Activated CD4-positive, alpha-beta T cell treated with anti-CD3 and anti-CD28 coated beads, Interleukin-2, amount 10 ng/mL, durations not matched to agents 7 days and 5 days (primary cell): Measurements from ENCODE around the gene SCGB1D2. TPM values are rescaled to one million over a fixed set of nuclear protein-coding genes. Genes with fewer than 3 reads are reported as not detected.

Source experiments
- CTCF ChIA-PET: fragments of 350-600 bp; sonication (Branson Sonifier 250); formaldehyde crosslinking; loops from one replicate; lab custom pipeline; 2021; ENCODE audit warnings: antibody characterized with exemption; lab: Charles Lee
- POLR2A ChIA-PET: fragments of 350-600 bp; sonication (Branson Sonifier 250); formaldehyde crosslinking; loops from one replicate; lab custom pipeline; 2021; ENCODE audit warnings: antibody characterized with exemption; lab: Charles Lee
- DNase-seq: peaks from one replicate; pipeline ENCODE4 v3.0.0-alpha.2; 2020
- H3K27ac Mint-ChIP-seq: one replicate; pipeline ENCODE4 v1.8.0; 2021; ENCODE audit warnings: mild to moderate bottlenecking, moderate library complexity, mixed read lengths
- H3K27me3 Mint-ChIP-seq: one replicate; pipeline ENCODE4 v1.8.0; 2021; ENCODE audit warnings: mixed read lengths
- H3K36me3 Mint-ChIP-seq: one replicate; pipeline ENCODE4 v1.8.0; 2021; ENCODE audit warnings: low read depth, mixed read lengths
- H3K4me1 Mint-ChIP-seq: one replicate; pipeline ENCODE4 v1.8.0; 2021; ENCODE audit warnings: mixed read lengths
- H3K4me3 Mint-ChIP-seq: one replicate; pipeline ENCODE4 v1.8.0; 2021; ENCODE audit warnings: mild to moderate bottlenecking, moderate library complexity, mixed read lengths
- H3K9me3 Mint-ChIP-seq: one replicate; pipeline ENCODE4 v1.8.0; 2021; ENCODE audit warnings: mixed read lengths
- total RNA-seq, 2 experiments: library from RNA; stranded (reverse); gene quantifications; one replicate each; pipeline ENCODE4 v1.2.3, GENCODE V29; 2021

The SCGB1D2 gene
- total RNA-seq, 2 experiments from 2014 or later: not detected

DNA sequence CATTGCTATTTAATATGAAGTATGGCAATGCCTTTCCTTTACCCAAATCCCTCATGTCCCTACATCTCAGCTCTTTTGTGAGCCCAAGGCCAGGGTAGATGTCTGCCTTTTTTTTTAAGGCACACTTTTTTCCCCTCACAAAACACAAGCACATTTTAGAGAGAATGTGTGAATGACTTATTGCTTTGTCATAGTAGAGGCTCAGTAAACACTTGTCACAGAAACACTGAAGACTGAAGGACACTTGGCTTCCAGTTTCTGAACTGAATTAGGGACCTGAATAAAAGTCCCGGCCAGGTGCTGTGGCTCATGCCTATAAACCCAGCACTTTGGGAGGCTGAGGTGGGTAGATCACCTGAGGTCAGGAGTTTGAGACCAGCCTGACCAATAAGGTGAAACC, 25.0 kb downstream of the SCGB1D2 start:
- Mint-ChIP-seq H3K27me3 (peaks cover 8% of the 10 kb centered on the region), H3K4me1 (peaks cover 1% of the 10 kb centered on the region), H3K27ac (no peak overlapping the region), H3K4me3 (no peak overlapping the region), H3K9me3 (no peaks in the 10 kb centered on the region), H3K36me3 (no peaks in the 10 kb centered on the region)
- no peak for DNase-seq
- ChIA-PET POLR2A (no interaction called here), CTCF (no interaction called here)

DNA sequence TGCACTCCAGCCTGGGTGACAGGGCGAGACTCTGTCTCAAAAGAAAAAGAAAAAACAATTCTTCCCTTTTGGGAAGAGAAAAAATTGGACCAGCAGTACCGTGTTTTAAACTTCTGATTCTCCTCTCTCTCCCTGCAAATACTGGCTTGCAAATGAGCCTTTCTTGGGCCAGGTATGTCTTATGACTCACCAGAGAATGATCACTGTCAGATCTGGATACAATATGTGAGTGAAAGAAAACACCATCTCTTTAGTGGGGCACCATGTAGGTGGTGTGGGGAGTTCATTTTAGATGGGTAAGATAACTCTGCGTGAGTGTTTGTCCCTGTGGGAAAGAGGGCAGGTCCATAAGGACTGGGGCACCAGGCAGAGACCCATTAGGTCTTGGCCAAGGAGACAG, 25.5 kb downstream of the SCGB1D2 start:
- peaks cover 13% of the 10 kb centered on the region for H3K27me3 Mint-ChIP-seq
- no peaks in the 10 kb centered on the region for H3K36me3 Mint-ChIP-seq
- DNase-seq: no peak
- H3K4me3 Mint-ChIP-seq: no peak overlapping the region
- POLR2A ChIA-PET: no interaction called here
- H3K4me1 Mint-ChIP-seq: peaks cover 1% of the 10 kb centered on the region
- CTCF ChIA-PET: no interaction called here
- H3K9me3 Mint-ChIP-seq: no peaks in the 10 kb centered on the region
- H3K27ac Mint-ChIP-seq: no peak overlapping the region

- H3K36me3 Mint-ChIP-seq: no peaks in the 10 kb centered on the region
- no peak within 1 kb of the TSS for H3K27ac Mint-ChIP-seq
- ChIA-PET POLR2A (no interaction called here), CTCF (no interaction called here)
- DNase-seq: no peak
- peaks cover 13% of the 10 kb centered on the region for H3K27me3 Mint-ChIP-seq
- H3K4me1 Mint-ChIP-seq: no peaks in the 10 kb centered on the region
- H3K4me3 Mint-ChIP-seq: no peak within 1 kb of the TSS
- no peaks in the 10 kb centered on the region for H3K9me3 Mint-ChIP-seq
These were observed 27.7 kb downstream of the SCGB1D2 start, which contains the start of gene SCGB2A2 for GRCh38 chr11:62269654-62270278. Gene SCGB2A2 (plus strand): TSS chr11:62270158. CDS start chr11:62270217, 59 bp downstream.

- CTCF ChIA-PET: no interaction called here
- no peaks in the 10 kb centered on the region for H3K4me1 Mint-ChIP-seq
- no peaks in the 10 kb centered on the region for H3K9me3 Mint-ChIP-seq
- POLR2A ChIA-PET: no interaction called here
- no peak overlapping the region for H3K27ac Mint-ChIP-seq
- DNase-seq: no peak
- no peak overlapping the region for H3K4me3 Mint-ChIP-seq
- H3K27me3 Mint-ChIP-seq: peaks cover 13% of the 10 kb centered on the region
- no peaks in the 10 kb centered on the region for H3K36me3 Mint-ChIP-seq
These were observed 31.2 kb downstream of the SCGB1D2 start for GRCh38 chr11:62273284-62273683.

- peaks cover 13% of the 10 kb centered on the region for H3K27me3 Mint-ChIP-seq
These were observed 31.8 kb downstream of the SCGB1D2 start for GRCh38 chr11:62273789-62274275.

DNA sequence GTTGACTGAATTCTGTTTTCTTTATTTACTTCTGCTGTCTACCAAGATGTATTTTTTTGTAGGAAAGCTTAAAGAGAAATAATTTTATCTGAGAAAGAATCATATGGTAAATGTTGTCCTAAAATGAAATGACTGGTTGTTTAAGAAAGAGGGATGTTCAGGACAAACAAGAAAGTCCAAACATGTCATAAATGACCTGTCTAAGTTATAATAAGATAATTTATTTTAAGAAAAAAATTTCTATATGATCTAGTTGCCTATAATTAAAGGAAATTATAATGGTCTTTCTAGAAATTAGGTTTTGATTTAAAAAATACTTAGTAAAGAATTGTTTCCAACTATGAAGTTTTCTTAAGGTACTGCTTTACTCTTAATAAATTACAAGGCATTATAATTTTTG, 38.4 kb downstream of the SCGB1D2 start:
- H3K36me3 Mint-ChIP-seq: no peaks in the 10 kb centered on the region
- no peak for DNase-seq
- peaks cover 11% of the 10 kb centered on the region for H3K27me3 Mint-ChIP-seq
- no peaks in the 10 kb centered on the region for H3K4me1 Mint-ChIP-seq
- CTCF ChIA-PET: no interaction called here
- no peaks in the 10 kb centered on the region for H3K9me3 Mint-ChIP-seq
- H3K4me3 Mint-ChIP-seq: no peak overlapping the region
- POLR2A ChIA-PET: interaction anchor here (0.6 kb wide), 1 partner anchor 20 kb away, joined by 7 read pairs; no protein-coding TSS in a partner anchor
- no peak overlapping the region for H3K27ac Mint-ChIP-seq

More at GRCh38 chr11:62273789-62274275, 31.8 kb downstream of the SCGB1D2 start:
- no peak overlapping the region for H3K4me3 Mint-ChIP-seq
- no peaks in the 10 kb centered on the region for H3K36me3 Mint-ChIP-seq
- ChIA-PET POLR2A (no interaction called here), CTCF (no interaction called here)
- H3K27ac Mint-ChIP-seq: no peak overlapping the region
- DNase-seq: no peak
- no peaks in the 10 kb centered on the region for H3K4me1 Mint-ChIP-seq
- no peaks in the 10 kb centered on the region for H3K9me3 Mint-ChIP-seq

Other genes starting within 250 kb of the SCGB1D2 start
- 100 to 1,000 TPM; 200 to 204 TPM for gene INCENP, start 118.2 kb upstream of the SCGB1D2 start, total RNA-seq
- gene SCGB1D1, start 52.0 kb upstream of the SCGB1D2 start, total RNA-seq: not detected
- not detected for gene SCGB2A1, start 33.6 kb upstream of the SCGB1D2 start, total RNA-seq
- gene SCGB2A2, start 27.9 kb downstream of the SCGB1D2 start, total RNA-seq: not detected
- gene SCGB1D4, start 56.8 kb downstream of the SCGB1D2 start, total RNA-seq: not detected
- 1 to 10 TPM in 1 of 2 experiments, under 1 TPM in 1; 0.84 to 1.2 TPM for gene ASRGL1, start 95.2 kb downstream of the SCGB1D2 start, total RNA-seq
- gene SCGB1A1, start 176.8 kb downstream of the SCGB1D2 start, total RNA-seq: not detected